Measurements from ENCODE around the gene L1CAM. TPM values are rescaled to one million over a fixed set of nuclear protein-coding genes. Genes with fewer than 3 reads are reported as not detected.

The L1CAM gene
- total and polyA plus RNA-seq, 9 of the 15 experiments (the other 6 are each of a cell fraction or from before 2014, with no cell fraction given) = 0.09 to 0.86 (median 0.26) TPM; not detected in 3

DNA sequence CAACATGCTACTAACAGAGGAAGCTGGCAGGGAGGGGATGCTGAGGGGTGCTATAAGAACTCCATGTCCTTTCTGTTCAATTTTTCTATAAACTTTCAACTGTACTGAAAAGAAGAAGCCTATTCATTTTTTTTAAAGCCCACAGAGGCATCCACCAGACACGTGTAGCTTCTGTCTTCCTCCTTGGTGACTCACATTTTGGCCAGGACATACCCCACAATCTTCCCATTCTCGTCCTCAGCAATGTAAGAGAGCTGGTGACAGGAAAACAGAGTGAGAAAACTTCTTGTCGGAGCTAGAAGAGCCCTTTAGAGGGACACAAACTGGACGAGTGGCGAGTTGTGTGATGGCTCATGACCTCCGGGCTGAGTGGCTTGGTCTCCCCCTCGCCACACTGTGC, 47.8 kb upstream of the L1CAM start (continued):
- TF ChIP-seq SIRT6 (IDR thresholded peaks at IDR 0.05; ENCODE audit: low read depth, low read length) (no peak), TOE1 (IDR thresholded peaks at IDR 0.05; ENCODE audit: borderline replicate concordance) (no peak), TOE1 (CRISPR knock-in tag; IDR thresholded peaks at IDR 0.05; ENCODE audit: borderline replicate concordance, low read depth) (no peak)
- TF ChIP-seq, protein P1, sequence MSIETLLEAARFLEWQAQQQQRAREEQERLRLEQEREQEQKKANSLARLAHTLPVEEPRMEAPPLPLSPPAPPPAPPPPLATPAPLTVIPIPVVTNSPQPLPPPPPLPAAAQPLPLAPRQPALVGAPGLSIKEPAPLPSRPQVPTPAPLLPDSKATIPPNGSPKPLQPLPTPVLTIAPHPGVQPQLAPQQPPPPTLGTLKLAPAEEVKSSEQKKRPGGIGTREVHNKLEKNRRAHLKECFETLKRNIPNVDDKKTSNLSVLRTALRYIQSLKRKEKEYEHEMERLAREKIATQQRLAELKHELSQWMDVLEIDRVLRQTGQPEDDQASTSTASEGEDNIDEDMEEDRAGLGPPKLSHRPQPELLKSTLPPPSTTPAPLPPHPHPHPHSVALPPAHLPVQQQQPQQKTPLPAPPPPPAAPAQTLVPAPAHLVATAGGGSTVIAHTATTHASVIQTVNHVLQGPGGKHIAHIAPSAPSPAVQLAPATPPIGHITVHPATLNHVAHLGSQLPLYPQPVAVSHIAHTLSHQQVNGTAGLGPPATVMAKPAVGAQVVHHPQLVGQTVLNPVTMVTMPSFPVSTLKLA (conservative IDR thresholded peaks at IDR 0.05) = 0 out of 4 replicates have a peak, but pooled peaks of 1 of the 2 experiments have one; percentile 25
- TF ChIP-seq, protein P2, sequence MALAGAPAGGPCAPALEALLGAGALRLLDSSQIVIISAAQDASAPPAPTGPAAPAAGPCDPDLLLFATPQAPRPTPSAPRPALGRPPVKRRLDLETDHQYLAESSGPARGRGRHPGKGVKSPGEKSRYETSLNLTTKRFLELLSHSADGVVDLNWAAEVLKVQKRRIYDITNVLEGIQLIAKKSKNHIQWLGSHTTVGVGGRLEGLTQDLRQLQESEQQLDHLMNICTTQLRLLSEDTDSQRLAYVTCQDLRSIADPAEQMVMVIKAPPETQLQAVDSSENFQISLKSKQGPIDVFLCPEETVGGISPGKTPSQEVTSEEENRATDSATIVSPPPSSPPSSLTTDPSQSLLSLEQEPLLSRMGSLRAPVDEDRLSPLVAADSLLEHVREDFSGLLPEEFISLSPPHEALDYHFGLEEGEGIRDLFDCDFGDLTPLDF (CRISPR knock-in tag; IDR thresholded peaks at IDR 0.05) = no peak

DNA sequence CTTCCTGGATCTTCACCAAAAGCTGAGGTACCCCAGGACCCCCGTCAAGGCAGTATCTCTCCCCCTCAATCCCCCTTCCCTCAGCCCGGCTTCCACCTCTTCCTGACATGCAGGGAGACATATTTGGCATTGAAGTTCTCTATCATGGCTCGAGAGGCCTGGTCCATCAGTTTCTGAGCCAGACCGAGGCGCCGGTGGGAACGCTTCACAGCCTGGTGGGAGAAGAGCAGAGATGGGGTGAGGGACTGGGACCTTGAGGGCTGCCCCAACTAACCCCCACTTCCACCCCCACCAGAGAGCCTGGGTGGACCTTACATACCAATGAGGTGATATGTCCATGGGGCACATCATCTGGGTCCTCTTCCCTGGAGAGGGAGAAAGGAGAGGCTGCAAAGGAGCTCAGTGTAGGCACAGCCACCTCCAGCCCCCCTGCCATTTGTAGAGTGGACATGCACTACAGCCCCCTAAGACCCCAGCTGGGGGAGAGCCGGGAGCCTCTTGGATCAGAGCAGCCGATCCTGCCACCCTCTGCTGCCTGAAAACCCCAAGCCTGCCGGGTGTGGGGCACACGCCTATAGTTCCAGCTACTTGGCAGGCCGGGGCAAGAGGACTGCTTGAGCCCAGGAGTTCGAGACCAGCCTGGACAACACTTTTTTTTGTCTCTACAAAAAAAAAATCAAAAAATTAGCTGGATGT, 46.4 kb upstream of the L1CAM start:
- Histone ChIP-seq H3K4me2 (ENCODE audit: insufficient read depth, low read length) (no peak overlapping the region), H4K20me1 (replicated peaks; ENCODE audit: control insufficient read depth, insufficient read depth, low read length) (no peaks in the 10 kb centered on the region), H2AFZ (ENCODE audit: low read depth, low read length) (no peak overlapping the region), H3K9me3 (replicated peaks; ENCODE audit: control insufficient read depth, insufficient read depth, low read depth, low read length) (no peaks in the 10 kb centered on the region), H3K9me1 (ENCODE audit: control insufficient read depth, insufficient read depth, low read length) (no peaks in the 10 kb centered on the region), H3K4me3 (no peak overlapping the region), H3K79me2 (ENCODE audit: control insufficient read depth, insufficient read depth, low read length) (peaks cover 38% of the 10 kb centered on the region), H3K9ac (ENCODE audit: insufficient read depth in 1 of 2, low read depth in 2 of 2, low read length in 2 of 2) (peak overlapping the region in 1 of 2 experiments; percentile 78; a peak in 1 of 4 replicates), H3K27me3 (ENCODE audit: control insufficient read depth in 2 of 2, insufficient read depth in 2 of 2, low read length in 2 of 2) (no peaks in the 10 kb centered on the region), H3K36me3 (ENCODE audit: control insufficient read depth, insufficient read depth, low read length) (peaks cover 48% of the 10 kb centered on the region), H3K4me1 (replicated peaks in 1 of 2; ENCODE audit: control insufficient read depth in 2 of 2, insufficient read depth in 2 of 2, low read length in 2 of 2) (peaks cover 22 to 53% of the 10 kb centered on the region in 2 experiments; a peak in 4 of 5 replicates), H3K27ac (ENCODE audit: extremely low read depth, low read depth, low read length) (no peak overlapping the region)
- ChIA-PET CTCF (ENCODE audit: low intra/inter-chr PET ratio) (no interaction called here), POLR2A (interaction anchor here (0.6 kb wide), 1 partner anchor 161 kb away, joined by 3 read pairs; no protein-coding TSS in a partner anchor)
- 97% methylated on average over 8 of the region's 13 CpGs for WGBS (ENCODE audit: insufficient coverage, low coverage, missing lambda C conversion rate)
- TF ChIP-seq, protein P3, sequence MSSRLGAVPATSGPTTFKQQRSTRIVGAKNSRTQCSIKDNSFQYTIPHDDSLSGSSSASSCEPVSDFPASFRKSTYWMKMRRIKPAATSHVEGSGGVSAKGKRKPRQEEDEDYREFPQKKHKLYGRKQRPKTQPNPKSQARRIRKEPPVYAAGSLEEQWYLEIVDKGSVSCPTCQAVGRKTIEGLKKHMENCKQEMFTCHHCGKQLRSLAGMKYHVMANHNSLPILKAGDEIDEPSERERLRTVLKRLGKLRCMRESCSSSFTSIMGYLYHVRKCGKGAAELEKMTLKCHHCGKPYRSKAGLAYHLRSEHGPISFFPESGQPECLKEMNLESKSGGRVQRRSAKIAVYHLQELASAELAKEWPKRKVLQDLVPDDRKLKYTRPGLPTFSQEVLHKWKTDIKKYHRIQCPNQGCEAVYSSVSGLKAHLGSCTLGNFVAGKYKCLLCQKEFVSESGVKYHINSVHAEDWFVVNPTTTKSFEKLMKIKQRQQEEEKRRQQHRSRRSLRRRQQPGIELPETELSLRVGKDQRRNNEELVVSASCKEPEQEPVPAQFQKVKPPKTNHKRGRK (tag; IDR thresholded peaks at IDR 0.05) = no peak
- TF ChIP-seq RBFOX2 (IDR thresholded peaks at IDR 0.05; ENCODE audit: low read depth, low read length) = peak; percentile 10; the same call in 1 of the 2 replicates
- in situ Hi-C loops (cut with MboI) (no loop called here), intact Hi-C loops (cut with micrococcal nuclease) (no loop called here)
- FAIRE-seq = no peak
- ATAC-seq = no peak
- DNase-seq (ENCODE audit: extremely low read depth in 1 of 4, low spot score in 3 of 4) = no peak
- BruUV-seq (replicated peaks) = no TSS peak

Data from K562 (cell line).